ACC112 (cell line): Measurements from ENCODE around the gene LLGL1.

Experiments used
- H2AFZ ChIP-seq: fragments of 200-600 bp; sonication (generic); one replicate; pipeline ENCODE4 v1.6.0; 2017; ENCODE audit warnings: antibody characterized with exemption, low read length; ENCODE audit not compliant: unreplicated experiment
- H3K27ac ChIP-seq: fragments of 200-600 bp; sonication (generic); 2 replicates; pipeline ENCODE4 v1.5.1; 2014; ENCODE audit warnings: low read depth, mild to moderate bottlenecking, antibody characterized with exemption, low read length, moderate library complexity
- H3K27me3 ChIP-seq: fragments of 200-600 bp; sonication (generic); 2 replicates; pipeline ENCODE4 v1.6.1; 2014; ENCODE audit warnings: mild to moderate bottlenecking, antibody characterized with exemption, low read length, moderate library complexity, mixed read lengths; ENCODE audit not compliant: insufficient read depth
- H3K36me3 ChIP-seq: fragments of 200-600 bp; sonication (generic); 2 replicates; pipeline ENCODE4 v1.6.1; 2016; ENCODE audit warnings: mild to moderate bottlenecking, antibody characterized with exemption, low read length, moderate library complexity, mixed read lengths; ENCODE audit not compliant: insufficient read depth
- H3K4me1 ChIP-seq: fragments of 200-600 bp; sonication (generic); one replicate; pipeline ENCODE4 v1.6.1; 2016; ENCODE audit warnings: low read length, mixed read lengths; ENCODE audit not compliant: insufficient read depth, unreplicated experiment, control insufficient read depth
- H3K4me3 ChIP-seq: fragments of 200-600 bp; sonication (generic); 2 replicates; pipeline ENCODE4 v1.5.1; 2014; ENCODE audit warnings: mild to moderate bottlenecking, low read depth, low read length
- H3K79me2 ChIP-seq: fragments of 200-600 bp; sonication (generic); one replicate; pipeline ENCODE4 v1.6.0; 2016; ENCODE audit warnings: low read length; ENCODE audit not compliant: control insufficient read depth, unreplicated experiment, insufficient read depth

Gene LLGL1

GRCh38 chr17:18270046-18270931, 44.9 kb downstream of the LLGL1 start:
- no peaks in the 10 kb centered on the region for H3K4me1 ChIP-seq
- H3K27ac ChIP-seq: no peak overlapping the region
- no peak overlapping the region for H2AFZ ChIP-seq
- H3K27me3 ChIP-seq: no peaks in the 10 kb centered on the region
- 0 out of 2 replicates have a peak, but pooled peaks cover 4% of the 10 kb centered on the region for H3K36me3 ChIP-seq
- no peak overlapping the region for H3K4me3 ChIP-seq
- no peaks in the 10 kb centered on the region for H3K79me2 ChIP-seq

DNA sequence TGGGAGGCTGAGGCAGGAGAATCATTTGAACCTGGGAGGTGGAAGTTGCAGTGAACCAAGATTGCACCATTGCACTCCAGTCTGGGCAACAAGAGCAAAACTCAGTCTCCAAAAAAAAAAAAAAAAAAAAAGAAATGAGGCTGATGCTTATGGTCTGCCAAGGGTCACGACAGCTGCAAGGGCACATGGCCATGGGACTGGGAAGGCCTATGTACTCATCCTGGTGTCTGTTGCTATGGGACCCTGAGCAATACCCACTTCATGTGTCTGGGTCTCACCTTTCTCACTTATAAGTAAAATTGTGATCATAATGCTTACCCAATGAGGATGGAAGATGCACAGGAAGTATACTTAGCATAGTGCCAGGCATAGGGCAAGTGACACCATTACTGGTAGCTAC, 51.6 kb downstream of the LLGL1 start:
- Histone ChIP-seq H2AFZ (no peak overlapping the region), H3K27ac (no peak overlapping the region), H3K4me3 (no peak overlapping the region), H3K4me1 (no peaks in the 10 kb centered on the region), H3K27me3 (no peaks in the 10 kb centered on the region), H3K36me3 (peaks cover 29% of the 10 kb centered on the region; the same call in 1 of the 2 replicates), H3K79me2 (no peaks in the 10 kb centered on the region)

DNA sequence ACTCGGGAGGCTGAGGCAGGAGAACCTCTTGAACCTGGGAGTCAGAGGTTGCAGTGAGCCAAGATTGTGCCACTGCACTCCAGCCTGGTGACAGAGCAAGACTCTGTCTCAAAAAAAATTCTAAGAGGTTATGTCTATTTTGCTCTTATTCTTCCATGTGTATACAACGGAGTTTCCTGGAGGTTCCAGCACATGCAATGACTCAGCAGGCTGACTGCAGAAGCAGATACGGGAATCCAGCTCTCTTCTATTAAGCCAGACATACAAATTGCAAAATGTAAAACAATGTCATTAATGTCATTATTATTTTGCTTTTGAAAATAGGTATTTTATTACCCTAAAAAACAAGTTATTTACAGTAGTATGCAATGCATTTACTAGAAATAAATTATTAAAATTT, 53.4 kb downstream of the LLGL1 start:
- Histone ChIP-seq H3K4me1 (no peaks in the 10 kb centered on the region), H3K4me3 (no peak overlapping the region), H3K27ac (no peak overlapping the region), H2AFZ (no peak overlapping the region), H3K79me2 (no peaks in the 10 kb centered on the region), H3K27me3 (no peaks in the 10 kb centered on the region), H3K36me3 (peaks cover 29% of the 10 kb centered on the region; the same call in 1 of the 2 replicates)

GRCh38 chr17:18280249-18280648, 54.8 kb downstream of the LLGL1 start:
- no peaks in the 10 kb centered on the region for H3K27me3 ChIP-seq
- H3K79me2 ChIP-seq: no peaks in the 10 kb centered on the region
- no peaks in the 10 kb centered on the region for H3K4me1 ChIP-seq
- no peak overlapping the region for H3K27ac ChIP-seq
- peaks cover 29% of the 10 kb centered on the region; the same call in 1 of the 2 replicates for H3K36me3 ChIP-seq
- H2AFZ ChIP-seq: no peak overlapping the region
- H3K4me3 ChIP-seq: no peak overlapping the region

GRCh38 chr17:18280766-18281371, 55.4 kb downstream of the LLGL1 start:
- Histone ChIP-seq H3K79me2 (no peaks in the 10 kb centered on the region), H3K36me3 (peaks cover 29% of the 10 kb centered on the region; the same call in 1 of the 2 replicates)

DNA sequence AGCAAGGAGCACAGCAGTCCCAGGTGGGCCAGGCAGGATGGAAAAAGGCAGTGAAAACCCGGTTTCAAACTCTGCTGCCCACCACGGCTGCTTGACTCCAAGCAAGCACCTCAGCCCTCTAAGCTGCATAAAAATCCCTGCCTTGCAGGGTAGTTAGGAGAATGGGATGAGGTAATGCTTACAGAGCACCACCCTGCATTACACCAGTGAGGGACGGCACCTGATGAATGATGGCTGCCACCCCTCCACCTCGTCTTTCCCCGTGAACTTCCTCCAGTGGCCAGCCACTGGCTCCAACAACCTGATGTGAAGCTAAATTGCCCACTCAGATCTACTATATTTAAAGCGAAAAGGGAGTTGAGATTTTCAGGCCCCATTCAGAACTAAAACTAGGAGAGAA, 56.4 kb downstream of the LLGL1 start:
- H3K4me3 ChIP-seq: no peak overlapping the region
- no peaks in the 10 kb centered on the region for H3K4me1 ChIP-seq
- no peak overlapping the region for H2AFZ ChIP-seq
- no peaks in the 10 kb centered on the region for H3K79me2 ChIP-seq
- no peak overlapping the region for H3K27ac ChIP-seq
- no peaks in the 10 kb centered on the region for H3K27me3 ChIP-seq
- H3K36me3 ChIP-seq: peaks cover 27% of the 10 kb centered on the region; the same call in 1 of the 2 replicates

More at GRCh38 chr17:18280766-18281371, 55.4 kb downstream of the LLGL1 start:
- H3K4me1 ChIP-seq: no peaks in the 10 kb centered on the region
- H3K27me3 ChIP-seq: no peaks in the 10 kb centered on the region
- H3K27ac ChIP-seq: no peak overlapping the region
- H2AFZ ChIP-seq: no peak overlapping the region
- H3K4me3 ChIP-seq: no peak overlapping the region

DNA sequence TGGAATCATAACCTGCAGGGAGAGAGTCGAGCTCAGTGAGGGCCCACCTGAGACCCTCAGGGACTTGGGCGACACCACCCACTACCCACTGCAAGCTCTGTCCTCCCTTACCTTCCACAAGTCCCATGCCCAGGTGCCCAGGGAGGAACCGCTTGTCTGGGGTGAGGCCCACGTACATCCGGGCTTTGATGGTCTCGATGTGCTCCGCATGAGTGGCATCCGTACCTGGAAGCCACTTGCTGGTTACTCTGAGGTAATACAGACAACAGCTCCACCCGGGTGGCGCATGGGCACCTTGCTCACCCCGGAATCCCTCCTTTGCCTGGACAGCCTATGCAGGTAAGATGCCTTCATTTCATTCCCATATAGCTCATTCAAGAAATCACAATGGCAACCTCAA, 59.9 kb downstream of the LLGL1 start:
- Histone ChIP-seq H3K36me3 (peaks cover 29% of the 10 kb centered on the region; the same call in 1 of the 2 replicates), H3K79me2 (no peaks in the 10 kb centered on the region), H2AFZ (no peak overlapping the region), H3K4me1 (no peaks in the 10 kb centered on the region), H3K4me3 (no peak overlapping the region), H3K27me3 (no peaks in the 10 kb centered on the region), H3K27ac (no peak overlapping the region)

DNA sequence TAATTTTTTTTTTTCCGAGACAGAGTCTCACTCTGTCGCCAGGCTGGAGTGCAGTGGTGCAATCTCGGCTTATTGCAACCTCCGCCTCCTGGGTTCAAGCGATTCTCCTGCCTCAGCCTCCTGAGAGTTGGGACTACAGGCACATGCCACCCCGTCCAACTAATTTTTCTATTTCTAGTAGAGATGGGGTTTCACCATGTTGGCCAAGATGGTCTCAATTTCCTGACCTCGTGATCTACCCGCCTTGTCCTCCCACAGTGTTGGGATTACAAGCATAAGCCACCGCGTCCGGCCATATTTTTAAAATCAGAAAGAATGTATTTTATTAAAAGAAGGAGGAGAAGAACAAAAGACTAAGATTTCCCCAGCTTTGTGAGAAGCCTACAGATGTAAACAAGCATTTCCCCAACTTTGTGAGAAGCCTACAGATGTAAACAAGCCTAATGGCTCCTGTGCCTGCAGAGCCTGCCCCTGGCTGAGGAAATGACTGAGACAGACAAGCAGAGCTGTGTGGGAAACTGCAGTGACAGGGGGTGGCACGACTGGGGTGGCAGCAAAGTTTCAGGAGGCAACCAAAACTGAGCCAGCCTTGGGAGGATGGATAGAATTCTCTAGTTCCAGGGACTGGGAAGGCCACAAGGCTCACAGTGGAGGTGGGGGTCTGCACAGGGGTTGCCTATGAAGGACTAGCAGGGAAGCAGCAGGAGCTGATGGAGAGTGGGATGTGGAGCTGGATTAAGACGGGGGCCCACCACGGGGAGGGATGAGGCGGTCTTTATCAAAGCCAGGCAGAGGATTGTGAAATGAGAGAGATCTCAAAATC, 66.5 kb downstream of the LLGL1 start:
- Histone ChIP-seq H3K4me1 (no peaks in the 10 kb centered on the region), H3K36me3 (peaks cover 31% of the 10 kb centered on the region), H3K79me2 (no peaks in the 10 kb centered on the region), H2AFZ (no peak overlapping the region), H3K27me3 (no peaks in the 10 kb centered on the region), H3K4me3 (no peak overlapping the region), H3K27ac (no peak overlapping the region)
